Fibroblast of skin of abdomen (primary cell): ENCODE measurements around the gene HIVEP3.

Experiments
- DNase-seq: peaks from one replicate; pipeline ENCODE4 v3.0.0-alpha.2; 2013

Gene HIVEP3

DNA sequence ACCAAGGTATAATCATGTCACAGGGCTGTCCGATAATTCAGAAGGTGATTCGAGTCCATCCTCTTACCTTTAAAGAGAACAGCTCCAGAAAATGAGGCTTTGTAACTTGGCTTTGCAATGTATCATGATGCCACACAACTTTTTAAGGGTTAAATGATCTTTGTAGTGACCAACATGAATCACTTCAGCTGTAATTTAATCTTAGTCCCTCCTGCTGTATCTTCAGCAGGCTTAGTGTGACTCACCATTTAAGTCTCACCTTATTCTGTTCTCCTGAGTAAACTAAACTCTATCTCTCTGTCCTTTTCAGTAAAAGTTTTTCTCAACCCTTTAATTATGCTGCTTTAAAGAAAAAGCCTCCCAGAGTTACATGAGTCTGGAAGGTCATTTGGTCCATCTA is 1.9 kb upstream of the HIVEP3 start:
- DNase-seq: peak; percentile 44

- DNase-seq: peak; percentile 34
Measured at GRCh38 chr1:41919764-41920397, 1.2 kb upstream of the HIVEP3 start.

- no peak for DNase-seq
Measured at GRCh38 chr1:41919131-41919530, 409 bp upstream of the HIVEP3 start.

- DNase-seq: peak; percentile 55
Measured at GRCh38 chr1:41917835-41918449, 780 bp downstream of the HIVEP3 start.

DNA sequence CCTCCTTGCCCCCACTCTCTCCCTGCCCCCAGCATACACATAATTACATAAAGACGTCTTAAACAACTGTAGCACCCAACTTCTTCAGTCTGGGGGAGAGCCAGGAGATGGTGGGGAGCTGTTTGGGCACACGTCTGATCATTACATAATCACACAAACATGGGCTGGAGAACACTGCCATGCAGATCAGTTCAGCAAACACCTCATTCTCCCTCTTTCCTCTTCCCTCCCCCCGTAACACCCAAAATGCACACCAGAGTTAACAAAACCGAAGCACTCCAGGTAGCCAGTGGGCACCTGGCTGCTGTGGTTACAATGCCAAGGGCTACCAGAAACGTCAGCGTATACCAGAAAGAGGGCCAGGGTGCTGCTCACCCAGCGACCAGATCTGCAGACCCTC is 1.6 kb downstream of the HIVEP3 start:
- DNase-seq: no peak

DNA sequence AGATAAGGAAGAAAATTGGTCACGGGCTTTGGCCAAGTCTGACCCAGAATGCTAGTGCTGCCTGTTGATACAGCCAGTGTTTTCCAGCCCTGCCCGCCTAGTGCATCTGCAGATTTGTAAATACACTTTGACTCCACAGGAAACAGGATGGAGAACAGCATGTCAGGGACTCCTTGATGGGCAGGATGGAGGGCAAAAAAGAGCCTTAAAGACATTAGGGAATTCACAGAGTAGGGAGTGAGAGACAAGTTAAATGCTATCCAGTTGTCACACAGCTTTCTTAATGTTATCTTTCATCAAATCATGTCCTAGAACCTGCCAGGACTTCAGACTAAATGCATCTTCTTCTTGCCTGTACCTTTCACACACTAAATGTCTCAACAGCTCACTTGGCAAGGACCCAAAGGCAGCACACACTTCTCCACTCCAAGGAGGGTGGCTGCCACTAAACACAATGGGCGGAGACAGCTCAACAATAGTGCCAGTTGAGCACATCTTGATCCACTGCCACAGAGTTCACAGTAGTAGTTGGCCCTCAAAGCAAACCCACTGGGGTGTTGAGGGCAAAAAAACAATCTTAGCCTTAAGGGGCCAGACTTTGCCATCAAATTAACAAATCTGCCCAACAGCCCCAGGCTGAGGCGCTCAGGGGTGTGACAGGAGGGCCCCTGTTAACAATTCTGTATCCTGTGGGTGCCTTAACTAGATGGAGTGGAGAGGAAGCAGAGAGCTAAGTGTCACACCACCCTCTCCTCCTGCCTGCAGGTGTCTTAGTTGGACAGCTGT is 2.7 kb downstream of the HIVEP3 start:
- DNase-seq: no peak

DNA sequence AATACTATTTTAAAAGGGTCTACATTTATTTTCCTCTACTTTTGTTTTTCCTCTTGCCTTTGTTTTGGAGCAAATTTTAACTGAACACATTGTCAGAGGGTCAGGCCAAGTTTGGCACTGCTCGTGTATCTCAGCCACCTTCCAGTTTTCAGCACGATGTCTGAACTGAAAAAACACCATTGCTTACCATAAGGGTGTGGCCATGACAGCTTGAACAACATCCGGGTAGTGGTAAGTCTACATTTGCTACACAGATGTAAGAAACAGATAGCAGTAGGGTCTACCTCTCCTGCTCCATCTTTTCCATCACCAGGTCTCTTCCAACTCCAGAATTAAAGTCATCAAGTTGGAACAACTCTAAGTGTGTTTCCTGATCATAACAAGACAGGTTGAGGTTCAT is 4.2 kb downstream of the HIVEP3 start:
- DNase-seq: no peak

GRCh38 chr1:41913014-41913413 is 5.7 kb downstream of the HIVEP3 start:
- DNase-seq: peak; percentile 38

DNA sequence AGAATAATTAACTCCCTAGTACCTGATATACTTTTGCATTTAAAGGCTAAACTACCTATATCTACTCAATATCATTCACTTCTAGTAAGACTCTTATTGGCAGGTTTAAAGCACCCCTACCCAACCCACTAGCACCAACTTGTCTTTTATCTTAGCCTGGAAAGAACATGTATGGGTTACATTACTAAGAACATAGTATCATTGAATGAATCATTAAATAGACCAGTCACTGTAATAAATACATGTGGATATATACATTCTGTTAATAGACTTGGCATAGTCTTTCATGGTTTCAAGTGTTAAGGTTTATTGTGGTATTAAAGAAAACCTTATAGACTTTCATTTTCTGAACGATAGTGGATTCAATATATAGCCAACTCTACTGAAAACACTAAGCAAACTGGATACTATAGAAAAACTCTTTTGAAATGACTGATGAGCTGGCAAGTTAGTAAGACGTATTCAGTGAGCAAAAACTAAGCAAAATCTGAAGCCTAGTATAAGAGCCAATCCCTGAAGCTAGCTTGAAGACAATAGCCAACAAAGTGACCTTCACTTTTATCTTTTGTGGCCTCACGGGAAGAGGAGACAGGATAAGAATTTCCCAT is 10.3 kb downstream of the HIVEP3 start:
- no peak for DNase-seq

- DNase-seq: no peak
Measured at GRCh38 chr1:41907446-41907845, 11.3 kb downstream of the HIVEP3 start.

DNA sequence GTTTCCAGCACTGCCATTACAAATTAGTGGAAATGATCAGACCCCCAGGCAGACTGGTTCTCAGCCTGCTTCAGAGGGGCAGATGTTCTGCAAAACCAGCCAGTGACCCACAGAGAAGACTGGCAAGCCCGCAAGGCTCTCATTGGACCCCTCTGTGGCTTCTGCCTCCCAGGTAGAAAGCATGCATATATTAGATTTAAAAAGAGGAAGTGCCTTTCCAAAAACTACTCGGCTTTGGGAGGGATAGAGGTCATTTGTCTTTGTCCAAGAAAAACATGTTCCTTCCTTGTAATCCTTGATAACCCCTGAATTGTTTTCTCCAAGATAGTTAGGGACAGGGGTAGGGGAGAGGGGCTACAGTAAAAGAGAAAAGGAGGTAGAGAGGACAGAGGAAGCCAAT is 11.8 kb downstream of the HIVEP3 start:
- DNase-seq: no peak

DNA sequence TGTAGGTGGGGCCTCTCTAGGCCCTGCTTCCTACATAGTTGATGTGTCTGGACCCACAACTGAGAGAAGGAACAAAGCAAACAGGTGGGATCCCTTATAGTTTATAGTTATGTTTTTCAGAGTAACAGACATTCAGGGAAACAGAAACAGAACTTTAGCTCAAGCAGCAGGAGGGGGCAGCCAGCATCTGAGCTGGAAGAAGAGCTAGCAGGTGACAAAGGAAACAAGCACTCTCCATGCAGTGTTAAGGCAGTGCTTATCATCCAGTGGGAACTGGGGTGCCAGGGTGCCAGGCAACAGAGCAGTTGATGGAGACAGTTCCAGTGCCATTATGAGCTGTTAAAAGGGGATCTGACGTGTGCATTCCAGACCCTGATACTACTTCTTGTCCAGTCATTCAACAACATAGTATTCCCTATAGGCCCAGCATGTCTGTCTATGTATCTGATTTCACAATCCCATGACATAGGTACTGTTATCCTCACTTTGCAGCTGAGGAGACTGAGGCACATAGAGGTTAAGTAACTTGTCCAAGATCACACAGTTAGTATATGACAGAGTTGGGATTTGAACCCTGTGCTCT is 13.5 kb downstream of the HIVEP3 start:
- no peak for DNase-seq

- no peak for DNase-seq
Measured at GRCh38 chr1:41902664-41903063, 16.1 kb downstream of the HIVEP3 start.

DNA sequence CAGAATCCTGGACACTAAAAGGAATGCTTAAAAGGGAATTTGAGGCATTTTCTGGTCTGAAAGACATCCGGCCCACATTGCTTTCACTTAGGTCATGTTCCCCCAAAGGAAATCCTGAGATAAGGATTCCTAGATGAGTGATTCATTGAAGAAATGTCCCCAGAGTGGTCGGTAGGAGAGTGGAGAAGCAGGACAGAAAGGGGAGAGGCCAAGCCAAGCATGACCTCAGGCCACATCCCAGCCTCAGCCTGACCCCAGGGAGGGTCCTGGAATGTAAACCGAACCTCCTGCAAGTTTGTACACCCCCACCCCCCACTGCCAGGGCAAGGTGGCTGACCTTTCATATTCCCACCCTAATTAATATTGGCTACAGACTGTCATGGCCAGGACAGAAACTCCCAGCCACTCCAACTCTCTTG is 16.6 kb downstream of the HIVEP3 start:
- peak; percentile 93 for DNase-seq

DNA sequence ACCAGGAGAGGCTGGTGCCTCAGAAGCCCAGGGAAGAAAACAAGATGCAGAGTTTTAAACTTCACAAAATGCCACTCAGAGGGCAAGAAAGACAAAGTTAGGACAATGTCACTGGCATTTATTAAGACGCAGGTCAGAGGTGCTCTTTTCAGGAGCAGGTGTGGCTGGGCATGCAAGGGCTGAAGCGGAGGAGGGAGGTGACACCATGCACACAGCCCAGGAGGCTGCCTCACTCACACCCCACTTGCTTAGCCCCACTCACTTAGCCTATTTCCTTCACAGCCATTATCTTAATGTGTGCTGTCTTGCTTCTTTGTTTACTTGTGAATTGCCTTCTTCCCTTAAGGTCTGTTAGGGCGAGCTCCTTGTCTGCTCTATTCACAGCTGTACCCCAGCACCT is 17.2 kb downstream of the HIVEP3 start:
- no peak for DNase-seq

DNA sequence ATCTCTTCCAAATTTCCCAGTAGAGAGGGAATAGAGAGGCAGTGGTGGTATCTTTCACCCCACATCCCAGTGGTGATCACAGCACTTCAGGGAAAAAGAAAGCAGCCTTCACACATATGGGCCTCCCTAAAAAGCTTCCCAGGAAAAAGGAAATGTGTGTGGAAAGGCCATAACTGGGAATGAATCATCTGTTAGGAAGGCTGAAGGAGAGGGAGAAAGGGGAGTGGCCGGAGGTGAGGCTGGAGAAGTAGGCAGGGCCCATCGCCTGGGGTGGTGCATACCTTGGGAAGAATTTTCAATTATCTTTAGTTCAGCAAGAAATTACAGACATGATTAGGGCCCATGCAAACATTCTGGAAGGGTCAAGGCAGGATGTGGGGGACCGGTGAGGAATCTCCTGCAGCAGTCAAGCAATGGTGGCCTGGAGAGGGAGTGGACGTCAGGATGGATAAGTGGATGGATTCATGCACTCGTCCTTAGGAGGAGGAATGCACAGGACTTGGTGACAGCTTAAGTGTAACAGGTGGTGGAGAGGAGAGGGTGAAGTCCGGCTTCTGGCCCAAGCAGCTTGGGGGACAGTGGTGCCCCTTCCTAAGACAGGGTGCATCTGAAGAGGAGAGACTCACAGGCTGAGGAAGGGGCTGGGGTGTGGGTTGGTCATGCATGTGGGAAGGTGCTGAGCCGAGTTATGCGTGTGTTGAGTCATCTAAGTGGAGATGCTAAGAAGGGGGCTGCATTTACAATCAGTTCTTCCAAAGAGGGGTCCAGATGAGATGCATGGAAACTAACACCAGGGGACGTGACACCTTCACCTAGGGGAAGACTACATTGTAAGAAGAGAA is 17.9 kb downstream of the HIVEP3 start:
- DNase-seq: peak; percentile 83

- DNase-seq: peak; percentile 87
Measured at GRCh38 chr1:41898191-41898713, 20.5 kb downstream of the HIVEP3 start.

GRCh38 chr1:41895552-41895951 is 23.2 kb downstream of the HIVEP3 start:
- no peak for DNase-seq

- no peak for DNase-seq
Measured at GRCh38 chr1:41894808-41895483, 23.8 kb downstream of the HIVEP3 start.

DNA sequence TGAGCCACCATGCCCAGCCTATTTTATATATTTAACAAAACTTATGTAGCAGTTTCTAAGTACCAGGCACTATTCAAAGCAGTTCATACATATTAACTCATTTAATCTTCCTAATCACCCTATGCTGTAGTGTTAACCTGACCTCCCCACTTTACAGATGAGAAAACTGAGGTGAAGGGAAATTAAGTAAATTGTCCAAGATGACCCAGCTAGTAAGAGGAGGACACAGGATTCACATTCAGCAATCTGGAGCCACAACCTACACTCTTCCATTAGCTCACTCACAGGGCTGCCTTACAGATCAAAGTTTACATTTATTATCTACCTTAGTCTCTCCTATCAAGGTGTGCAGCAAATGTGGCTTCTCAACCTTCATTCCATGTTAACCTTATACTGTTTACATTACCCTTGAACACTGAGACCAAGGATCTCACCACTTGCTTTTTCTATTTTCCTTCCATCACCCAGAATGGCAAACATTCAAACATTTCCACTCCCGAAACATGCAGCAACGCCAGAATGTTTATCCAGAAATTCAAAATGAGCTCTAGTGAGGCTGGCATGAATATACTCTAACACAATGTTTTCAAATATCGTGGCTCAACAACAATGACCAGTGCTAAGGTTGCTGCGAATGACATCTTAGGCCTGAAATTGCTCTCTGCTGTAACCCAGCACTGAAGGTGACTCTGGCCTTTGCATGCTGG is 24.5 kb downstream of the HIVEP3 start:
- DNase-seq: no peak
